SJCRH30 (cell line): ENCODE data around the gene KRI1. TPM values are rescaled to one million over a fixed set of nuclear protein-coding genes. Genes with fewer than 3 reads are reported as not detected.
"Not testable (repeated sequence)": the region's sequence is repeated elsewhere in the genome, so short reads cannot be mapped to it uniquely, and the experiment has no call there.

Experiments
- DNase-seq, 2 experiments: peaks; one replicate each; pipeline ENCODE4 v3.0.0-alpha.2; 2015 to 2020
- H3K27ac ChIP-seq: fragments of 250-450 bp; sonication (Bioruptor Pico); 2 replicates; pipeline ENCODE4 v1.5.1; 2020; ENCODE audit warnings: mild to moderate bottlenecking, moderate library complexity
- H3K27me3 ChIP-seq: fragments of 250-450 bp; sonication (Bioruptor Pico); 2 replicates; pipeline ENCODE4 v1.5.1; 2020; ENCODE audit warnings: mild to moderate bottlenecking, moderate library complexity
- H3K36me3 ChIP-seq: fragments of 250-450 bp; sonication (Bioruptor Pico); 2 replicates; pipeline ENCODE4 v1.5.1; 2020; ENCODE audit warnings: mild to moderate bottlenecking, moderate library complexity
- H3K4me1 ChIP-seq: fragments of 250-450 bp; sonication (Bioruptor Pico); 2 replicates; pipeline ENCODE4 v1.5.1; 2020; ENCODE audit warnings: mild to moderate bottlenecking, moderate library complexity
- H3K4me3 ChIP-seq: fragments of 250-450 bp; sonication (Bioruptor Pico); 2 replicates; pipeline ENCODE4 v1.5.1; 2020; ENCODE audit warnings: mild to moderate bottlenecking, moderate library complexity
- H3K9me3 ChIP-seq: fragments of 250-450 bp; sonication (Bioruptor Pico); replicated peaks from 2 replicates; pipeline ENCODE4 v1.5.1; 2020; ENCODE audit warnings: mild to moderate bottlenecking, moderate library complexity
- total RNA-seq: library from RNA; depleted of rRNA; stranded (reverse); fragments of >200 nt; shearing (Covaris generic); gene quantifications from 2 replicates; pipeline ENCODE4 v1.2.3, GENCODE V29; 2014

The KRI1 gene
- total RNA-seq, 1 experiment from 2014 or later: 25.5 TPM

DNA sequence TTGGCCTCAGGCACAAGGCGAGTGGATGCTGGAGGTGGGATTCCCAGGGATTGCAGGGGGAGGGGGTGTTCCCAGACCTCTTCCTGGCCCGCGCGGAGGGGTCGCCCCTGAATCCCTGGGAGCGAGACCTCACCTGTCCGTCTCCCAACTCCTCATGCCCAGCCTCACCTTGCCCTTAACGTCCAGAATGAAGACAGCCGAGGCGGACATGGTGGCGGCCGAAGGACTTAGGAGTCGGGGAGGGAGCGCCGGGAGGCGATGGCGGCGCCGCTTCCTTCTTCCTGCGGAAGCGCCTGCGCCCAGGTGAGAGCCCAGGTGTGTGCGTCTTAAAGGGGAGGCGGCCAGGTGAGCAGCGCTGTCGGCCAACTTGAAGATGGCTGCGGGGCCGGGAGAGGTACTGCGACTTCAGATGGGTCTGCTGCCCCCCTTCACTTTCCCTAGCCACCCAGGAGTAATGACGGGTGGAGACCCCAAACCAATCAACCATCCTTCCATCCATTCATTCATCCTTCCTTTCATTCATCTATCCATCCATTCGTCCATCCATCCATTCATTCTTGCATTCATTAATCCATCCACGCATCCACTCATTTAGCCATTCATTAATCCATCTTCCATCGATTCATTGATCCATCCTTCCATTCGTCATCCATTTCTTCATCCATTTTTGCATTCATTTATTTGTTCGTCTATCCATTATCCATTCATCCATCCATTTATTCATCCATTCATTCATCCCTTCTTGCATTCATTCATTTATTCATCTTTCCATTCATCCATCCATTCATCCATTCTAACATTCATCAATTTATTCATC, 21.4 kb upstream of the KRI1 start, which contains the start of gene AP1M2:
AP1M2 (minus strand) TSS at position 291 of the 817 bp plus-strand sequence; CDS start at position 210, 81 bp downstream.
- Histone ChIP-seq H3K27me3 (no peaks in the 10 kb centered on the region), H3K4me3 (no peak within 1 kb of the TSS), H3K27ac (no peak within 1 kb of the TSS), H3K4me1 (peaks cover 2% of the 10 kb centered on the region; the same call in 1 of the 2 replicates), H3K36me3 (no peaks in the 10 kb centered on the region), H3K9me3 (no peaks in the 10 kb centered on the region)
- no peak for DNase-seq

DNA sequence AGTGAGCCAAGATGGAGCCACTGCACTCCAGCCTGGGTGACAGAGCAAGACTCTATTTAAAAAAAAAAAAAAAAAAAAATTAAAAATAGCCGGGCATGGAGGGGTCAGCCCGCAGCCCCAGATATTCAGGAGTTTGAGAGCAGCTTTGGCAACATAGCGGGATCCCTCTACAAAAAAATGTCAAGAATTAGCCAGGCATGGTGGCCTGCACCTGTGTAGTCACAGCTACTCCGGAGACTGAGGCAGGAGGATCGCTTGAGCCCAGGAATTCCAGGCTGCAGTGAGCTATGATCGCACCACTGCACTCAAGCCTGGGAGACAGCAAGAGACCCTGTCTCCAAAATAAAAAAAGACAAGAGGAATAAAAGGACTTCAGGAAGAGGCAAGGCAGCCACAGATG, 20.6 kb upstream of the KRI1 start:
- Histone ChIP-seq H3K4me1 (peaks cover 2% of the 10 kb centered on the region; the same call in 1 of the 2 replicates), H3K36me3 (no peaks in the 10 kb centered on the region)

DNA sequence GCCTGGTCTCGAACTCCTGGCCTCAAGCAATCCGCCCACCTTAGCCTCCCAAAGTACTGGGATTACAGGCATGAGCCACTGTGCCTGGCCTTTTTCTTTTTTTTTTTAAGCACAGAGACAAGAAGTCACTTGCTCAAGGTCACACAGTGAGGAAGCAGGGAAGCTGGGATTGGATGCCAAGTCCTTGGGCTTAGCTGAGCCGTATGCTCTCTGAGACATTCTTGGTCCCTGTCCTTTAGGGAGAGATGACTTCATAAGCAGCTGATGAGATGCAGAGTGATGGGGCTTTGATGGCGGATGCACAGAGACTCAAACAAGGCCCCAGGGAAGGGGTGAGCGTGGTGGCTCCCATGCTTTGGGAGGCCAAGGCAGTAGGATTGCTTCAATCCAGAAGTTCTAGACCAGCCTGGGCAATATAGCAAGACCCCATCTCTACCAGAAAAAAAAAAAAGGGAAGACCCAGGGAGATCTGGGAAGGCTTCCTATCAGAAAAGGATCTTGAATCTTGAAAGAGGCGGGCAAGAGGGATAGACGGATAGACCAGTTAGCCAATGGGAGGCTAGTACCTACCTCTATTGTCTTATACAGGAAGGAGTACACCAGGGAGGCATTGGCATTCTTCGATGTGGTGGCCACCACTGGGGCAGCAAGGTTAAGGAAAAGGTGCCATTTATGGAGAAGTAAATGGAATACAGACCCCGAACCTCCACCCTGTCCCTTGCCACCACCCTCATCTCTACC, 17.4 kb upstream of the KRI1 start:
- Histone ChIP-seq H3K4me1 (peaks cover 2% of the 10 kb centered on the region; the same call in 1 of the 2 replicates), H3K9me3 (no peaks in the 10 kb centered on the region), H3K4me3 (no peak overlapping the region), H3K27me3 (no peaks in the 10 kb centered on the region), H3K27ac (no peak overlapping the region), H3K36me3 (no peaks in the 10 kb centered on the region)
- DNase-seq: no peak

More for the DNA sequence above, 20.6 kb upstream of the KRI1 start:
- no peak for DNase-seq
- H3K27me3 ChIP-seq: no peaks in the 10 kb centered on the region
- no peaks in the 10 kb centered on the region for H3K9me3 ChIP-seq
- no peak overlapping the region for H3K4me3 ChIP-seq
- H3K27ac ChIP-seq: no peak overlapping the region

GRCh38 chr19:10582091-10582490, 16.3 kb upstream of the KRI1 start:
- Histone ChIP-seq H3K27me3 (no peaks in the 10 kb centered on the region), H3K36me3 (no peaks in the 10 kb centered on the region), H3K9me3 (no peaks in the 10 kb centered on the region), H3K4me3 (no peak overlapping the region), H3K27ac (no peak overlapping the region), H3K4me1 (peaks cover 2% of the 10 kb centered on the region; the same call in 1 of the 2 replicates)
- no peak for DNase-seq

GRCh38 chr19:10580979-10581631, 15.3 kb upstream of the KRI1 start:
- no peaks in the 10 kb centered on the region for H3K9me3 ChIP-seq
- H3K4me3 ChIP-seq: no peak overlapping the region
- no peaks in the 10 kb centered on the region for H3K27me3 ChIP-seq
- no peak overlapping the region for H3K27ac ChIP-seq
- peaks cover 2% of the 10 kb centered on the region; the same call in 1 of the 2 replicates for H3K4me1 ChIP-seq
- no peaks in the 10 kb centered on the region for H3K36me3 ChIP-seq
- peak; percentile 89 to 95 for DNase-seq

DNA sequence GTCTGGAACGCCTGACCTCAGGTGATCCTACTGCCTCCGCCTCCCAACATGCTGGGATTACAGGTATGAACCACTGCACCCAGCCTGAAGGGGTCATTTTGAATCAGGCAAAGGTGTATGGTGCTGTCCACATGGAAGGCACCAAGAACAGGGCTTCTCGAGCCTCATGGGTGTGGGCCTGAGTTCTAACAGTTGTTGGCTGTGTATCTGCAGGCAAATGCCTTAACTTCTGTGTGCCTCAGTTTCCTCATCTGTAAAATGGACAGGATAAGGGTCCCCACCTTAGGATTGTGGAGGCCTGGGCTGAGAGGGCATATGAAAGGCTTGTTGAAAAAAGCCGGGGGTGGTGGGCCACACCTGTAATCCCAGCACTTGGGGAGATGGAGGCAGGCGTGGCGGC, 12.1 kb upstream of the KRI1 start:
- Histone ChIP-seq H3K4me1 (no peaks in the 10 kb centered on the region), H3K27ac (no peak overlapping the region), H3K4me3 (no peak overlapping the region), H3K27me3 (no peaks in the 10 kb centered on the region), H3K36me3 (no peaks in the 10 kb centered on the region), H3K9me3 (no peaks in the 10 kb centered on the region)
- no peak for DNase-seq

GRCh38 chr19:10575011-10575716, 9.4 kb upstream of the KRI1 start:
- Histone ChIP-seq H3K9me3 (no peaks in the 10 kb centered on the region), H3K4me1 (no peaks in the 10 kb centered on the region), H3K4me3 (no peak overlapping the region), H3K36me3 (no peaks in the 10 kb centered on the region), H3K27ac (no peak overlapping the region), H3K27me3 (no peaks in the 10 kb centered on the region)
- no peak for DNase-seq

DNA sequence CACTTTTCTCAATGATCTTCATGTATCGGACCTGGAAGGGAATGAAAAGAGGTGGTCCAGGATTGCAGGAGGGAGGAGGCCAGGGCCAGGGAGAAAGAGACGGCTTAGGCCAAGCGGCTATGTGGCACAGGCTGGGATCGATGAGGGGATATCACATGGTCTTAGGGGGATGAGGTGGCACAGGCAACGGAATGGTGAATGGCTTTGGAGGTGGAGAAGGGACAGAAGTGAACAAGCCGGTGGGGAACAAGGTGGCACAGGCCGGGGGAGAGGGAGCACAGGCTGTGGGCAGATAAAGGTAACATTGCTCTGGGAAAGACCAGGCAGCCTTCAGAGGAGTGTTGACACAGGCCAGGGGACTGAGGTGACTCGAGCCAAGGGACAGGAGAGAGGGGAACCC, 8.7 kb upstream of the KRI1 start:
- Histone ChIP-seq H3K9me3 (no peaks in the 10 kb centered on the region), H3K4me3 (no peak overlapping the region), H3K27ac (no peak overlapping the region), H3K4me1 (no peaks in the 10 kb centered on the region), H3K36me3 (no peaks in the 10 kb centered on the region), H3K27me3 (no peaks in the 10 kb centered on the region)
- no peak for DNase-seq

DNA sequence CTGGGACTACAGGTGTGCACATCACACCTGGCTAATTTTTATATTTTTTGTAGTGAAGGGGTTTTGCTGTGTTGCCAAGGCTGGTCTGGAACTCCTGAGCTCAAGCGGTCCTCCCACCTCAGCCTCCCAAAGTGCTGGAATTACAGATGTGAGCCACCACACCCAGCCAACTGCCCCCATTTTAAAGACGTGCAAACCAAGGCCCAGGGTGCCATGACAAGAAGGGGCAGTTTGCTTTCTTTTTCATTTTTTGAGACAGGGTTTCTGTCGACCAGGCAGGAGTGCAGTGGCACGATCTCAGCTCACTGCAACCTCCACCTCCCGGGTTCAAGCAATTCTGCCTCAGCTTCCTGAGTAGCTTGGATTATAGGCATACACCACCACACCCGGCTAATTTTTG, 8.0 kb upstream of the KRI1 start:
- not testable (repeated sequence) for H3K27ac ChIP-seq, H3K27me3 ChIP-seq, H3K9me3 ChIP-seq, DNase-seq, H3K4me3 ChIP-seq, H3K36me3 ChIP-seq, H3K4me1 ChIP-seq

GRCh38 chr19:10568826-10569651, 3.2 kb upstream of the KRI1 start, which contains the start of gene CDKN2D:
TSS of gene CDKN2D (minus strand) at chr19:10568979. CDS start at chr19:10568653, 326 bp downstream.
- Histone ChIP-seq H3K4me1 (peaks cover 15% of the 10 kb centered on the region), H3K27ac (peak within 1 kb of the TSS; percentile 98), H3K4me3 (peak within 1 kb of the TSS; percentile 60), H3K36me3 (no peaks in the 10 kb centered on the region), H3K27me3 (no peaks in the 10 kb centered on the region), H3K9me3 (no peaks in the 10 kb centered on the region)
- DNase-seq: peak; percentile 99 to 100

GRCh38 chr19:10568062-10568825, 2.4 kb upstream of the KRI1 start:
- no peak overlapping the region for H3K27ac ChIP-seq
- peaks cover 15% of the 10 kb centered on the region for H3K4me1 ChIP-seq
- peak overlapping the region; percentile 60 for H3K4me3 ChIP-seq
- no peaks in the 10 kb centered on the region for H3K27me3 ChIP-seq
- 0 out of 2 replicates have a peak, but pooled peaks cover 1% of the 10 kb centered on the region for H3K36me3 ChIP-seq
- no peaks in the 10 kb centered on the region for H3K9me3 ChIP-seq
- peak in 1 of 2 experiments; percentile 35 for DNase-seq

DNA sequence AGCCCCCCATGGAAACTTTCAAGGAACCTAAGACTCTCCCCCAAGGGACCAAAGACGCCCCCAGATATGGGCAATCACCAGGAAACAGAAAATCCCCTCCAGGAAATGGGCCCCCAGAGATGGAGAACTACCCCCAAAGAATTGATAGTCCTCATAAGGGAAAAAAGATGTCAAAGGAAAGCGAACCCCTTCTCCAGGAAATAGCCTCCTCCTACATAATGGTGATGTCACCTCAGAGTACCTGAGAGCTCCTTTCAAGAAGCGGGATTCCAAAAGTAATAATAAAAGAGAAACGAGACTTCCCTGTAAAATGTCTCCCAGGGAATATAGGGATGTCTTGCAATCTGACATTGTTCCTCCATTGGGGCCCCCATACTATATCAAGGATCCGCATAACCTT, 1.8 kb upstream of the KRI1 start:
- no peak overlapping the region for H3K27ac ChIP-seq
- H3K4me1 ChIP-seq: peaks cover 15% of the 10 kb centered on the region
- no peaks in the 10 kb centered on the region for H3K9me3 ChIP-seq
- peaks cover 5% of the 10 kb centered on the region; the same call in 1 of the 2 replicates for H3K36me3 ChIP-seq
- no peak for DNase-seq
- H3K27me3 ChIP-seq: no peaks in the 10 kb centered on the region
- H3K4me3 ChIP-seq: peak overlapping the region; percentile 60
